Hematopoietic multipotent progenitor cell treated with erythropoietin and hydrocortisone succinate and interleukin-3 and kit ligand, for 4 days (in vitro differentiated cells): ENCODE results near the gene COG5.

Experiments used
- DNase-seq: peaks from one replicate; pipeline ENCODE4 v3.0.0-alpha.2; 2015

Gene COG5

DNA sequence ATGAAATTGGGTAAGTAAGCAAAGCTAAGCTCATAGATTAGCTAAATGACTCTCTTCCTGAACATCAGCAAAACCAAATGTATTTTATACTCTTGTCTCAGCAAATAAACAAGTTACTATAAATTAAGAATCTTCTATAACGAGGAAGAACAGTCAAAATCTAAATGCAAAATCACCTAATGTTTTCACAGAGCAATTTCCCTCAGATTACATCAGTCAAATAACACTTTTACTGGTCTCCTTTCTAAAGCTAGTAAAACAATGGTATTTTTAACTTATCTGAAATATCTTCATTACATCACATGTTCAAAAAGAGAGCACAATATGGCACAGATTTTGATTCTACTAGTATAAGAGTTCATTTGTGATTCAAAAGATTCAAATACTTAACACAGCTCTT, 110.3 kb downstream of the COG5 start:
- no peak for DNase-seq

DNA sequence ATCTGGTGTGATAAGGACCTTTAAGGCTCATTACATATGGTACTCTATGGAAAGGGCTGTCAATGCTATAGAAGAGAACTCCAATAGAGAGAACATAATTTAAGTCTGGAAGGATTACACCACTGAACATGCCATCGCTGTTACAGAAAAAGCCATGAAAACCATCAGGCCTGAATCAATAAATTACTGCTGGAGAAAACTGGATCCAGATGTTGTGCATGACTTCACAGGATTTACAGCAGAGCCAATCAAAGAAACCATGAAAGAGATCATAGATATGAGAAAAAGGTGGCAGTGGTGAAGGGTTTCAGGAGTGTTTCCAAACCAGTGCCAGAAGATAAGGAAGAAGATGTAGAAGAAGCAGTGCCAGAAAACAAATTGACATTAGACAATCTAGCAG, 112.8 kb downstream of the COG5 start:
- DNase-seq: no peak

DNA sequence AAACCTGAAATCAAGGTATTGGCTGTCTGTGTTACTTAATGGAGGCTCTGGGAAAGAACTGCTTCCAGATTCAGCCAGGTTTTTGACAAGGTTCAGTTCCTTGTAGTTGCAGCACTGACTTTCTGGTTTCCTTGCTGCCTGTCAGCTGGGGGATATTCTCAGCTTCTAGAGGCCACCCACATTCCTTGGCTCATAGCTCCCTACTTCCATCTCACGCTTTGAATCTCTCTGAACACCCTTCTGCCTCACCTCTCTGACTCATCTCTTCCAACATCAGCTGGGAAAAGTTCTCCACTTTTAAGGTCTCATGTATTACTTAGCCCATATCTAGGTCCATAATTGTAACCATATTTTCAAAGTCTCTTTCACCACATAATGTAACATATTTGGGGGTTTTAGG, 116.7 kb downstream of the COG5 start:
- no peak for DNase-seq

DNA sequence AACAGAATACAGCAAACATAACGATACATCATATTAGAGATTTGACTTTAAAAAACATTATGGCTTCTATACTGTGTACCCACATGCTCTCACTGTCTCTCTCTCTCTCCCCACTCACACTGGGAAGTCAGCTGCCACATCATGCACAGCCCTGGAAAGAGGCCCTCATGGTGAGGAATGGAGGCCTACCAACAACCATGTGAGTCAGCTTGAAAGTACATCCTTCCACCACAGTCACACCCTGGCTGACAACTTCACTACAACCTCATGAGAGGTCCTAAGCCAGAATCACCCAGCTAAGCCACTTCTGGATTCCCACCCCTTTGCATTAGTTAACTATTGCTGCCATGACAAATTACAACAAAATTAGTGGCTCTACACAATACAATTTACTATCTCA, 117.2 kb downstream of the COG5 start:
- no peak for DNase-seq

DNA sequence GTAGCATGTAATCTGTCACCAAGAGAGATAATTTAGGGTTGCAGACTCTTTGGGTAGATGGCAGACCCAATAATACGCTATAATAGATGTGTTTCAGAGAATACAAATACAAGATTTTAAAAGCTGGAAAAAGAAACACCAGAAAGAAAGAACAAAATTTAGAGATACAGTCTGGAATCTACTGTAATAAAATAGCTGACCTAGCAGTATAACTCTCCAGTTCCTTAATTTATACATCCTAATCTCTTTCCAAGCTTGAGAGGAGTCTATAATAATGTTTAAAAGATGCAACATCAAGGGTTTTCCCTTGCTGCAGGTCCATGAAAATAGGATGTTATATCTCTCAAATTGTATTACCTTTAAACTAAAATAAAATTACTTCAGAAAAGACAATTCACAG, 121.0 kb downstream of the COG5 start:
- no peak for DNase-seq

DNA sequence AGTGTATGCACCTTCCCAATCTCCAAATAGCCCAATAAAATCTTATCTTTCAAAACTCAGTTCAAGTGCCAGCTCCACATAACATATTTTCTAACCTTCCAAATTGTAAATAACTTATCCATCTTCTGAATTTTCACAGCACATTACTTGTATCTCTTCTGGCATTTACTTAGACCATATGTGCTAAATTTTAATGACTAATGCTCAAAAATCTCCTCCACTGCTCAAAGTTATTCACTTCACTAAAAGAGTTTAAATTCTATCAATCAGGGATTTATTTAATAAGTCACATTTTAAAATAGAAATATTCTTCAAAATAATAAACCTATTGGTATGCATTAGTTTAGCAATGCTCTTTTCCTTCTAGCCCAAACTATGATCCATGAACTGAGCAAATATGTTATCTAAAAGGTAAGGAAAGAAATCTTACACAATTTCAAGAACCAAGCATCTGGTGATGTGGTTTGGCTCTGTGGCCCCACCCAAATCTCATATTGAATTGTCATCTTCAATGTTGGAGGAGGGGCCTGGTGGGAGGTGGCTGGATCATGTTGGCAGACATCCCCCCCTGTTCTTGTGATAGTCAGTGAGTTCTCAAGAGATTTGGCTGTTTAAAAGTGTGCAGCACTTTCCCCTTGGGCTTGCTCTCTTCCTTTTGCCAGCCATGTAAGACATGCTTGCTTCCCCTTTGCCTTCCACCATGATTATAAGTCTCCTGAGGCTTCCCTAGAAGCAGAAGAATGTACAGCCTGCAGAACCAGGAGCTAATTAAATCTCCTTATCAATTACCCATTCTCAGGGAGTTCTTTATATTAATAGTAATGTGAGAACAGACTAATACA, 121.9 kb downstream of the COG5 start:
- peak; percentile 37 for DNase-seq

DNA sequence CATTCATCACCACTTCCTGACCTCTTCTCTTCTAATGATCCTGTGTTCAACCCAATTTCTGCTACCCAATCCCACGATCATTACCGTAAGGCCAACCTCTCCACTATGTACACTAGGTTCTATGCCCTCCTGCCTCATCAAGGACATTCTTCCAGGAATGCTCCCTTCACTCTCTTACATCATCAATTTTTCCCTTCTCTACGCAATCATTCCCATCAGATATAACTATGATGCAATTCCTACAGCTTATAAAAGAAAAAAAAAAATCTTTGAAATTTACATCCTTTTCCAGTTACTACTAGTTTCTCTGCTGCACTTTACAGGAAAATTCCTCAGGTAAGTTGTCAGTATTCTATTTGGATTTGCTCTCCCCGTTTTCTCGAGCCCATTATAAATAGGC, 124.7 kb downstream of the COG5 start:
- no peak for DNase-seq

DNA sequence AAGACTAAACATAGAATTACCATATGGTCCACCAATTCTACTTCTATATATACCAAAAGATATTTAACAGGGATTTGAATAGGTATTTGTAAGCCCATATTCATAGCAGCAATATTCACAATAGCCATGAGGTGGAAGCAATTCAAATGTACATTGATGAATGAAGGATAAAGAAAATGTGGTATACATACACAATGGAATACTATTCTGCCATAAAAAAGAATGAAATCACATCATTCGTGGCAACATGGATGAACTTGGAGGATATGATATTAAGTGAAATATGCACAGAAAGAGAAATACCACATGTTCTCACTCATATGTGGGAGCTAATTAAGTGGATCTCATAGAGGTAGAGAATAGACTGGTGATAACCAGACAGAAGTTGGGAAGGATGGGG, 128.0 kb downstream of the COG5 start:
- DNase-seq: no peak

DNA sequence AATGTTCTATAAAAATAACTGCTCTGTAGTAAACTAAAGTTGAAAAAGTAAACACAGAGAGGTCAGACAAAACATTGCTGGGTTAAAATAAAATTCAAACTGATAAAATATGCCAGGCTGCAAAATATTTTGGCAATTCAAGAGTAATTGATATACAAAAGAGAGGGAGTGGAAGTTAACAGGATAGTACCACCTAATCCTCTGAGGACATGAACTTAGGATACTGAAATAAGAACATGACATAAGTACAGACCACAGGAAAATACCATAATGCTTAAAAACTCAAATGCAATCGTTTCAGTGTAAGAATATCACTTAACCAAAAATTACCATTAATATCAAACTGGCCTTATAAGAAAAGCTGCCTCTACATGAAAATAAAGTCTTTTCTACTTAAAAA, 131.5 kb downstream of the COG5 start:
- DNase-seq: no peak

DNA sequence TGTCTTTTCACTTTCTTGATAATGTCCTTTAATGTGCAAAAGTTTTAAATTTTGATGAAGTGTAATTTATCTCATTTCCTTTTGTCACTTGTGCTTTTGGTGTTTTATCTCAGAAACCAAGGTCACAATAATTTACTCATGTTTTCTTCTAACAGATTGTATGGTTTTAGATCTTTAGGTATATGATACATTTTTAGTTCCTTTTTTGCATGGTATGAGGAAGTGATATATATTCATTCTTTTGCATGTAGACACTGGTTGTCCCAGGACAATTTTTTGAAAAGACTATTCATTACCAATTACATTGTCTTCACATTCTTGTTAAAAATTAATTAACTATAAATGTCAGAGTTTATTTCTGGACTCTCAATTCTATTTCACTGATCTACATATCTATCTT, 133.7 kb downstream of the COG5 start:
- DNase-seq: no peak

DNA sequence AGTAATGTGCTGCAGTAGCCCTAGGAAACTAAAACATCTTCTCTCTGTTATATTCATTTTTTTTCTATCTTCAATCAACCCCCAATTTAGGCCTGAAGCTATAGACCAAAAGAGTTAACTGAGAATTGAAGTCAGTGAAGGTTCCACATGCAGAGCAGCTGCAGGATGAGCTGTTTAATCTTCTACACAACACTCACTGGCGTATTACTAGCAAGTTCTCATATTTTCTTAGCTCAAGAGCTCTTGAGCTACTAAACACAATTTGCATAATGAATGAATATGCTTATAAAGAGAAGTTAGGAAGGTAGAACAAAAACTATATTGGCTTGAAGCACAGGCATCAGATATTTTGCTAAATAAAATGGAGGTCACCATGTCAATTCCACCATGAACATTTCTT, 135.1 kb downstream of the COG5 start:
- no peak for DNase-seq

DNA sequence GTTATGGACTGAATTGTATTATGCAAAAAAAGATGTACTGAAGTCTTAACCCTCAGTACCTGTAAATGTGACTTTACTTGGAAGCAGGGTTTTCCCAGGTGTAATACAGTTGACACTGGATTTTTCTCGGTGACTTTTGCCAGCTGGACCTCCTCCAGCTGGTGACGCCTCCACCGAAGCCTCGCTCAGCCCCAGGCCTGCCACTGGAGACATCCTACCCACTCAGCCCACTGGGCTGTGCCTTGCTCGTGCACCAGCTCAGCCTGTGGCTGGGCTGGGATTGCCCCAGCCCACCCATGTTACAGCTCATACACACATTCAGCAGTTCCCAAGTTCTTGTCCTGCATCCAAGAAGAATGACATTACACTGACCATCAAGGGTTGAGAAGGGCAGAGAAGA, 136.3 kb downstream of the COG5 start:
- DNase-seq: no peak

DNA sequence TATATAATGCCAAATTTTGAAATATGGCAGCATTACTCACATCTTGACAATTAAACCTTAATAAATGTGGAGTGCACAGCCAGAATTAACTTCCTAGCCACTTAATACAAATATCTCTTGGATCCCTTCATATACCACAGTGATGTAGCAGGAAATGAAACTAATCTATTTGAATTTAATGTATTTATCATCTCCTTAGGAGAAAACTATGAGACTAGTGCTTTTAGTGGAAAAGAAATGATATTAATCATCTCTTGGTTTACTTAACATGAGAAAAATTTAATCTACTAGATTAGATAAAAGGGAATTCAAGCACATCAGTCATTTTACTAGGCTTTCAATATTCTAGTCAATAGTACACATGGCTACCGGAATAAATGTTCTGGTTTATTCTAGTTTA, 149.5 kb downstream of the COG5 start:
- DNase-seq: no peak

DNA sequence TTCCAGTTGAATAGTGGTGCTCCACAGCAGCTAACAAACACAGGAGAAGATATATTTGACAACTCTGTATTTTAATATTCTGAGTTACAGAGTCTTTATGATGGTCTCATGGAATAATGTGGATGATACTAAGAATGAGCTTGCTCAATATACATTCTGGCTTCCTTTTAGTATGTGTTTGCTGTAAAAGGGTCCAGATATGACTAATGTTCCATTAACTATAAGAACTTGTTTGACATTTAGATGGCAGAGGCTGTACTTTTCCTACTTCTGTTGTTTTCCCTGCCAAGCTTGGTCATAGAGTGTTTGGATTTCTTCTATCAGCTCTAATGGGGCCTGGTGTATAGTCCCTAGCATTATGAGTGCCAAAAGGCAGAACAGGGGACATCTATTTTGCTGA, 155.4 kb downstream of the COG5 start:
- DNase-seq: no peak

DNA sequence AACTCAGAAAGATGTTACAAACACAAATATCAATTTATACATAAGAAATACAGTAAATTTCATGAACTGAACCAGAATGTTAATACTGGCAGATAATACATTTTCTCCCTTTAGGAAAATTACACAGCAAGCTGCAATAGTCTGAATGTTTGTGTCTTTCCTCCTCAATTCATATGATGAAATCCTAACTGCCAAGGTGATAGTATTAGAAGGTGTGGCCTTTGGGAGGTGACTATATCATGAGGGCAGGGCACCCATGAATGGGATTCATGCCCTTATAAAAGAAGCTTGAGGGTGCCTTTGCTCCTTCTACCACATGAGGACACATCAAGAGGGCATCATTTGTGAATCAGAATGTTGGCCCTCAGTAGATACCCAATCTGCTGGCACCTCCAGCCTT, 158.2 kb downstream of the COG5 start:
- DNase-seq: no peak

DNA sequence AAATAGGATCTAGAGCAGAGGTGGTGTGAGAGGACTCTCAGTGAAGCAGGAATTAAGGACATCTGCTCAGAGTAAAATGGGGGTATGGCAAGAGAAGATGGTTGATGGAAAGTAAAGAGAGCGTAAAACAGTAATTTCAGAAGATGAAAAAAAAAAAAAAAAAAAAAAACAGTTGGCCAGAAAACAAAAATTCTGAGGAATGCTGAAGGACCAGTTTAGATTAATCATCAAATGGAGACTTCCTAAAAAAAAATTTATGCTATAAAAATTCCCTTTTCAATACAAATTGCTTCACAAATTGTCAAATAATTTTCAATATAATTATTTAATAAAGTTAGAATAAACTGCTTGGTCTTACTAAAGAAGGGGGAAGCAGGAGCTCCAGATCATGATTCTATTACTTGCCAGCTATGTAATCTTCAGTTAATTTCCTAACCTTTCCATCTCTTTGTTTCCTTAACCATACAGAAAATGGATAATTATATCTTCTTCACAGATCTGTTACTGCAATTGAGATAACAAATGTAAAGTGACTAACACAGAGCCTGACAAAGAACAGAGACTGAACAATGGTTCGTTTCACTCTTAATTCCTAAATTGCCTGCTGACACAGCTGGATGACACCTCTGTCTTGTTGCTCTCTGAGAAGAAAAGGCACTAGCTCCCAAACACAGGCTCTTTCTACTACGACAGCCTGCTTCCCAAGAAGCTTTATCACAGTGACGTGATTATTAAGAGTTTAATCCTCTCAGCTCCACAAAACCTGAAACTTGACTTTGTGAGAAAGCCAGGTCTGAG, 158.8 kb downstream of the COG5 start:
- DNase-seq: no peak

DNA sequence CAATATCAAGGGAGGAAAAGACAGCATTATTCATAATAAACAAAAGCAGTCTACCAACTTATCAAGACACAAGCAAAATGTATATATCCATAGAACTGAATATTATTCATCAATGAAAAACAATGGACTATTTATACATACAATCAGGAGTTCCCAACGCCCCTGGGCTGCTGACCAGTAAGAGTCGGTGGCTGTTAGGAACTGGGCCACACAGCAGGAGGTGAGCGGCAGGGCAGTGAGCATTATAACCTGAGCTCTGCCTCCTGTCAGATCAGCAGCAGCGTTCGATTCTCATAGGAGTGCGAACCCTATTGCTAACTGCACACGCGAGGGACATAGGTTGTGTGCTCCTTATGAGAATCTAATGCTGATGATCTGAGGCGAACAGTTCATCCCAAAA, 165.6 kb downstream of the COG5 start:
- DNase-seq: no peak

DNA sequence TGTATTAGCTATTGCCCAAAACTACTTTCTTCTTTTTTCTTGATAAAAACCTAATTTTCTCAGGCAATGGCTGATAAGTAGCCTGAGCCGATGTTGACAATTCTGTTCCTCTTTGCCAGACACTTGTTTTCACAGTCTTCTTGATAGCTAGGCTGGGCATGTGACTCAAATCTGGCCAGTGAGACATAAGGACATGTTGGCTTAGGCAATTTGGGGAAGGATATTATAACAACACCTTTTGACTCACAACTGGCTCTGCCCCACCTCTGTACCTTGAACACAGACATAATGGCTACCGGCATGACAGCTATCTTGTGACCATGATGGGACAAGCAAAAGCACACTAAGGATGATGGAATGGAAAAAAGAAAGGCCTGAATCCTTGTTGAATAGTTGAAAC, 166.7 kb downstream of the COG5 start:
- peak; percentile 33 for DNase-seq

DNA sequence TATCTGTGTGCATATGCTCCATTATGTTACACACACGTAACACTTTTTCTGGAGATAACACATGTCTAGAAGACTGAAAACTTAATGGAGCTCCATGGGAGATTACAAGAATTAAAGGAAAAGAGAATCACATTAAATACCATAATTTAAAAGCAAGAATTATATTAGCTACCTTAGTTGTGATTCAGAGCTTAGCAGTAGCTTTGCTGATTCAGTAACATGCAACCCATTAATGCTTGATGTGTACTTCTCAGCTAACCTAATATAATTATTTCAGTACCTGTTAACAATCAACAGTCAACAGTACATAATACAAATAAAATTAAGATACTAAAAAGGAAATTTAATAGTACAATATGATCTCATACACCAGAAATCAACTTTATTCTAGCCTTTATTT, 167.6 kb downstream of the COG5 start:
- DNase-seq: no peak

DNA sequence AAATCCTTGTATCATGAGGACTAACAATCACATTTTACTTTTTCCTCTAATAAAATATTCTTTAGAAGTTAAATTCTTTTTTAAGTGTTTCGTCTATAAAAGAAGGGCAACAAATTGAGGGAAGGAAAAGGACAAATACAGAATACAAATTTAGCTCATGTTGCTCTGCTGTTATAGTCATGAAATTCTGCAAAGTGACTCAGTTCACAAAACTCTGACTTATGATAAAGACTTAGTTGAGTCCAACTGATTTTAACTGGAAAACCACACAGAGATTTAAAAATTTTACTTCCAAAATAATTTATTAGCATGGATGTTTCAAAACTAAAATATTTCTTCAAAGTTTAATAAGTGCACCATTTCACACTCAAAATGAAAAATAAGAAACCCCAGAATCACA, 168.9 kb downstream of the COG5 start:
- DNase-seq: no peak

DNA sequence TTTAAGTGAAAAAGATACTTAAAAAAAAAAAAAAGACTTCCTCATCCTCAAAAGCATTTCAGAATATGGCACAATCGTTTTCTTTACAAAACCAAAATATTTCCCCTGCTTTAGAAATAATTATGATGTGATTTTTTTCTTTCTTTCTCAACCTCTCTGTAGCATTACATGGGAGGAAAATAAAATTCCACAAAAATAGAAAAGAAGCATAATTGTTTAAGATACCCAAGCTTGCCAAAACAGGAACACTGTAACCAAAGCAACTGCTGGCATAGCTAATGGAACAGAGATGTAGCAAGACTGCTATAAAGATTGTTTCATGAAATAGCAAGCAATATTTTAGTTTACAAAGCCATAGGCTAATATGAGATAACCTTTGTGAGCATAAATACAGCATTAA, 169.4 kb downstream of the COG5 start:
- no peak for DNase-seq

DNA sequence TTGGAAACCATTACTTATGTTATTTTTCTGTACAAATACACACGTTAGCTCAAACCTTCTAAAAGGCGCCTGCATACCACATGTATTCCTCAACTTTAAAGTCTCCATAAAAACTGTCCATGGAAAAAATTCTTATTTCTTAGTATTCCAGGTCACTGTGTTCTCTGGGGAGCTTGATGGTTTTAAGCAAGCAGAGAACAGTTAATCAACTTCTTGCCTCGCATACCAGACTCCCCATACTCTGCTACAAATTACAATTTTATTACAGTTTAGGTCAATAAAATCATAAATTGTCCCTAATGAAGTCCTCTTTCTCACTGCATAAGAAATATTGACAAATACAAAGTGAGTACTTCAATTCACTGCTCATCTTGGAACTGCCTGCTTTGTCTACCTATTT, 170.9 kb downstream of the COG5 start:
- no peak for DNase-seq

DNA sequence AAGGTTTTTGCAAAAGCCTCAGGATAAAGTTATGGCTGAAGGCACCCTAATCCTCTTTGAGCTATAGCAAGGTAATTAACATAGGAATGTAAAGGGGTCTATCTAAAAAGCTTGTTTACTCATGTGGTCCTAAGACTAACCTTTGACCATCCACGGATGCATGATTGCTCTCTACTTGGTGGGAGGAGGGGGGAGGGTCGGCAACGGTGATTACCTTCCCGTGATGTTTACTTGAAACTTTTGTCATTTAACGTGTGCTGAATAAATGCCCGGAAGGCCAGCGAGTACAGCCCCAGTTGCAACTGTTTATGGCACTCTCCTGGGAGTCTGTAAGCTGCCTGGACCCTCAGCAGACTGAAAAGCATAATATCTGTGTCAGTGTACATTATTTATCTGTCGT, 172.8 kb downstream of the COG5 start:
- no peak for DNase-seq

DNA sequence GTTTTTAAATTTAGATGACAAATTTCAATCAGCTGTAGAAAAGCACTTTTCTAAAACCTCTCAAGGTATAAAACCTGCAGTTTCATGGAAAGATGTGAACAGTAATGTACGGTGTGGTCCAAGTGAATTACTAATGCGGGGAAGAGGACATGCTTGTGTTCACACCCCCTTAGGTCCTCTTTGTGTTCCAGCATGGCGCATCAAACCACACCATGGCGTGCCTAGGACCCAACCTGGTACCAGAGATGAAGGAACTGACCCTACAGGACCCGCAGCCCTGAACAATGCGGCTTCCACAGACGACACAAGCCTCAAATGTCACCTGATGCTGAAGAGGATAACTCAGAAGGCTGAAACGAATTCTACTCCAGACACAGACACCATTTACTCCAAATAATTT, 175.1 kb downstream of the COG5 start:
- DNase-seq: no peak
